T follicular helper cell (primary cell): Measurements from ENCODE around the gene NFIC.
"Not testable (repeated sequence)": the region's sequence is repeated elsewhere in the genome, so short reads cannot be mapped to it uniquely, and the experiment has no call there.

Experiments
- DNase-seq: peaks from one replicate; pipeline ENCODE4 v3.0.0-alpha.2; 2020; ENCODE audit warnings: low read depth

The NFIC gene

GRCh38 chr19:3373971-3374368, 7.6 kb downstream of the NFIC start:
- no peak for DNase-seq

GRCh38 chr19:3374369-3375112, 8.2 kb downstream of the NFIC start:
- DNase-seq, result no peak

- no peak for DNase-seq
These were observed 9.1 kb downstream of the NFIC start for GRCh38 chr19:3375221-3376090.

- not testable (repeated sequence) for DNase-seq
These were observed 9.7 kb downstream of the NFIC start for GRCh38 chr19:3376091-3376455.

- no peak for DNase-seq
These were observed 12.2 kb downstream of the NFIC start for GRCh38 chr19:3378352-3379150.

- DNase-seq, result no peak
These were observed 14.4 kb downstream of the NFIC start for GRCh38 chr19:3380829-3381228.

GRCh38 chr19:3381701-3382372, 15.5 kb downstream of the NFIC start:
- no peak for DNase-seq

- DNase-seq, result no peak
These were observed 16.2 kb downstream of the NFIC start for GRCh38 chr19:3382460-3383100.

- no peak for DNase-seq
These were observed 16.8 kb downstream of the NFIC start for GRCh38 chr19:3383121-3383722.

- no peak for DNase-seq
These were observed 20.3 kb downstream of the NFIC start for GRCh38 chr19:3386447-3387234.

GRCh38 chr19:3387645-3388589, 21.5 kb downstream of the NFIC start:
- no peak for DNase-seq

GRCh38 chr19:3389446-3389778, 23.0 kb downstream of the NFIC start:
- no peak for DNase-seq

- no peak for DNase-seq
These were observed 23.5 kb downstream of the NFIC start for GRCh38 chr19:3389876-3390371.

GRCh38 chr19:3391911-3392310, 25.5 kb downstream of the NFIC start:
- not testable (repeated sequence) for DNase-seq

GRCh38 chr19:3392480-3392879, 26.1 kb downstream of the NFIC start:
- no peak for DNase-seq

- DNase-seq, result no peak
These were observed 30.5 kb downstream of the NFIC start for GRCh38 chr19:3396881-3397265.

- DNase-seq, result no peak
These were observed 31.1 kb downstream of the NFIC start for GRCh38 chr19:3397266-3398022.
